H9 (cell line): ENCODE results near the gene STK11IP. TPM values are rescaled to one million over a fixed set of nuclear protein-coding genes. Genes with fewer than 3 reads are reported as not detected.

Experiments
- DNase-seq: peaks from one replicate; pipeline ENCODE4 v3.0.0-alpha.2; 2017
- H2AFZ ChIP-seq: one replicate; pipeline ENCODE4 v1.6.1; 2013; ENCODE audit warnings: mild to moderate bottlenecking, low read length, control low read depth, moderate library complexity
- H2AK5ac ChIP-seq: 2 replicates; pipeline ENCODE4 v1.6.1; 2013; ENCODE audit warnings: low read length, control low read depth, mixed read lengths; ENCODE audit not compliant: insufficient read length
- H2BK120ac ChIP-seq: one replicate; pipeline ENCODE4 v1.6.1; 2013; ENCODE audit warnings: low read depth, mild to moderate bottlenecking, low read length, control low read depth, inconsistent platforms; ENCODE audit not compliant: poor library complexity, severe bottlenecking
- H2BK12ac ChIP-seq: 2 replicates; pipeline ENCODE4 v1.6.1; 2013; ENCODE audit warnings: low read length, control low read depth, mixed read lengths, low read depth; ENCODE audit not compliant: insufficient read length
- H2BK15ac ChIP-seq: 2 replicates; pipeline ENCODE4 v1.6.1; 2013; ENCODE audit warnings: low read depth, low read length, control low read depth
- H2BK20ac ChIP-seq: one replicate; pipeline ENCODE4 v1.6.1; 2013; ENCODE audit warnings: low read depth, mild to moderate bottlenecking, low read length, control low read depth, inconsistent platforms; ENCODE audit not compliant: poor library complexity, severe bottlenecking
- H2BK5ac ChIP-seq: 2 replicates; pipeline ENCODE4 v1.6.1; 2013; ENCODE audit warnings: low read length, control low read depth, mixed read lengths; ENCODE audit not compliant: insufficient read length
- H3K14ac ChIP-seq: 2 replicates; pipeline ENCODE4 v1.6.1; 2013; ENCODE audit warnings: low read length, control low read depth; ENCODE audit not compliant: insufficient read depth
- H3K18ac ChIP-seq: 2 replicates; pipeline ENCODE4 v1.6.1; 2013; ENCODE audit warnings: low read depth, mild to moderate bottlenecking, mixed read lengths, low read length, control low read depth; ENCODE audit not compliant: insufficient read length
- H3K23ac ChIP-seq: 2 replicates; pipeline ENCODE4 v1.6.1; 2013; ENCODE audit warnings: low read length, control low read depth, mixed read lengths, low read depth; ENCODE audit not compliant: insufficient read length
- H3K23me2 ChIP-seq: 2 replicates; pipeline ENCODE4 v1.6.1; 2013; ENCODE audit warnings: low read depth, mild to moderate bottlenecking, mixed read lengths, low read length, control low read depth; ENCODE audit not compliant: insufficient read length, poor library complexity, severe bottlenecking
- H3K27ac ChIP-seq: 2 replicates; pipeline ENCODE4 v1.5.1; 2013; ENCODE audit warnings: low read length, control low read depth, mixed read lengths, low read depth; ENCODE audit not compliant: insufficient read length
- H3K27me3 ChIP-seq: 2 replicates; pipeline ENCODE4 v1.6.1; 2013; ENCODE audit warnings: low read length, control low read depth, inconsistent platforms; ENCODE audit not compliant: insufficient read depth
- H3K4ac ChIP-seq: 2 replicates; pipeline ENCODE4 v1.6.1; 2013; ENCODE audit warnings: low read depth, mild to moderate bottlenecking, control low read depth, inconsistent platforms, low read length, moderate library complexity
- H3K4me1 ChIP-seq: 2 replicates; pipeline ENCODE4 v1.6.1; 2013; ENCODE audit warnings: low read length, control low read depth, inconsistent platforms; ENCODE audit not compliant: insufficient read depth
- H3K4me2 ChIP-seq: 2 replicates; pipeline ENCODE4 v1.6.1; 2013; ENCODE audit warnings: low read length, control low read depth, mixed read lengths; ENCODE audit not compliant: insufficient read length, insufficient read depth
- H3K56ac ChIP-seq: 2 replicates; pipeline ENCODE4 v1.6.1; 2013; ENCODE audit warnings: low read depth, mild to moderate bottlenecking, mixed read lengths, low read length, control low read depth; ENCODE audit not compliant: insufficient read length
- H3K79me1 ChIP-seq: 2 replicates; pipeline ENCODE4 v1.6.1; 2013; ENCODE audit warnings: low read depth, mild to moderate bottlenecking, moderate library complexity, low read length, control low read depth, inconsistent platforms; ENCODE audit not compliant: insufficient read depth, poor library complexity, severe bottlenecking
- H3K79me2 ChIP-seq: 2 replicates; pipeline ENCODE4 v1.6.1; 2013; ENCODE audit warnings: low read length, control low read depth, inconsistent platforms; ENCODE audit not compliant: insufficient read depth
- H3K9ac ChIP-seq: 2 replicates; pipeline ENCODE4 v1.6.1; 2013; ENCODE audit warnings: low read length, control low read depth, mixed read lengths; ENCODE audit not compliant: insufficient read length; ENCODE audit errors: extremely low read depth
- H3K9me3 ChIP-seq: one replicate; pipeline ENCODE4 v1.6.1; 2013; ENCODE audit warnings: low read depth, low read length, inconsistent platforms; ENCODE audit not compliant: control insufficient read depth
- H3T11ph ChIP-seq: one replicate; pipeline ENCODE4 v1.6.1; 2013; ENCODE audit warnings: mild to moderate bottlenecking, low read length, control low read depth, inconsistent platforms
- H4K20me1 ChIP-seq: one replicate; pipeline ENCODE4 v1.6.1; 2013; ENCODE audit not compliant: control insufficient read depth, insufficient read length, insufficient read depth
- H4K5ac ChIP-seq: 2 replicates; pipeline ENCODE4 v1.6.1; 2013; ENCODE audit warnings: low read depth, mild to moderate bottlenecking, mixed read lengths, low read length, control low read depth; ENCODE audit not compliant: insufficient read length
- H4K8ac ChIP-seq: replicated peaks from 2 replicates; pipeline ENCODE4 v1.6.1; 2013; ENCODE audit warnings: low read length, control low read depth, mixed read lengths, low read depth; ENCODE audit not compliant: insufficient read length
- H4K91ac ChIP-seq: 2 replicates; pipeline ENCODE4 v1.6.1; 2013; ENCODE audit warnings: low read depth, mild to moderate bottlenecking, moderate library complexity, mixed read lengths, low read length, control low read depth; ENCODE audit not compliant: insufficient read length
- H3K27ac Mint-ChIP-seq, 3 experiments: 2 replicates in 2 of 3; 3 replicates in 1 of 3; pipeline ENCODE4 v1.8.0; 2020 to 2021; ENCODE audit warnings: mixed read lengths in 3 of 3, mild to moderate bottlenecking in 1 of 3, moderate library complexity in 1 of 3
- H3K27me3 Mint-ChIP-seq: 2 replicates; pipeline ENCODE4 v1.8.0; 2021; ENCODE audit warnings: low read depth, mild to moderate bottlenecking, moderate library complexity, mixed read lengths
- H3K36me3 Mint-ChIP-seq, 3 experiments: 2 replicates in 2 of 3; 3 replicates in 1 of 3; pipeline ENCODE4 v1.8.0; 2020 to 2021; ENCODE audit warnings: low read depth in 3 of 3, mixed read lengths in 3 of 3; ENCODE audit not compliant: insufficient read depth in 1 of 3
- H3K4me1 Mint-ChIP-seq, 2 experiments: 2 replicates each; pipeline ENCODE4 v1.8.0; 2020; ENCODE audit warnings: mixed read lengths in 2 of 2
- H3K4me3 Mint-ChIP-seq, 2 experiments: 2 replicates in 1 of 2; 3 replicates in 1 of 2; pipeline ENCODE4 v1.8.0; 2020 to 2021; ENCODE audit warnings: mild to moderate bottlenecking in 2 of 2, mixed read lengths in 2 of 2, moderate library complexity in 1 of 2
- H3K9me3 Mint-ChIP-seq, 2 experiments: 2 replicates in 1 of 2; 3 replicates in 1 of 2; pipeline ENCODE4 v1.8.0; 2020; ENCODE audit warnings: mild to moderate bottlenecking in 2 of 2, mixed read lengths in 2 of 2, moderate library complexity in 1 of 2
- CTCF ChIP-seq: fragments of 200-600 bp; sonication (generic); conservative IDR thresholded peaks from 3 replicates; pipeline ENCODE4 v1.8.0; 2021; ENCODE audit warnings: antibody characterized with exemption, mild to moderate bottlenecking
- WGBS: extraction: QIAGEN DNeasy Blood & Tissue Kit; methylation state at CpG from one replicate; pipeline ENCODE4 v1.1.7; 2013; ENCODE audit warnings: missing lambda C conversion rate, low lambda C conversion rate, mixed read lengths; ENCODE audit not compliant: insufficient read length; ENCODE audit errors: extremely low coverage; 5-methylcytosine and 5-hydroxymethylcytosine counted together
- total RNA-seq: library from RNA; stranded (reverse); gene quantifications from 2 replicates; pipeline ENCODE4 v1.2.1, GENCODE V29; 2021

The STK11IP gene
- total RNA-seq, 1 experiment from 2014 or later: 31.1 TPM

- Histone ChIP-seq H3K9ac (no peak overlapping the region), H3K79me1 (no peaks in the 10 kb centered on the region), H3K56ac (no peak overlapping the region), H3K23ac (no peak overlapping the region), H4K20me1 (no peaks in the 10 kb centered on the region), H3K23me2 (no peaks in the 10 kb centered on the region), H4K5ac (no peak overlapping the region), H3K14ac (no peak overlapping the region), H3T11ph (no peak overlapping the region), H2AK5ac (no peak overlapping the region), H3K27me3 (no peaks in the 10 kb centered on the region), H2BK20ac (no peak overlapping the region), H3K27ac (no peak overlapping the region), H3K4me2 (no peak overlapping the region), H3K18ac (no peak overlapping the region), H2BK5ac (no peak overlapping the region), H2BK120ac (no peak overlapping the region), H2AFZ (no peak overlapping the region), H4K91ac (no peak overlapping the region), H3K79me2 (no peaks in the 10 kb centered on the region), H2BK15ac (no peak overlapping the region), H3K9me3 (no peaks in the 10 kb centered on the region), H4K8ac (no peak overlapping the region), H2BK12ac (no peak overlapping the region), H3K4ac (no peak overlapping the region), H3K4me1 (no peaks in the 10 kb centered on the region)
- Mint-ChIP-seq H3K4me1 (peaks cover 2 to 3% of the 10 kb centered on the region in 2 experiments; a peak in 2 of 4 replicates), H3K9me3 (no peaks in the 10 kb centered on the region), H3K36me3 (peaks cover 4 to 32% (median 17%) of the 10 kb centered on the region in 3 experiments; a peak in 6 of 7 replicates), H3K4me3 (no peak overlapping the region), H3K27me3 (no peaks in the 10 kb centered on the region), H3K27ac (peak overlapping the region in 2 of 3 experiments; percentile 72 to 87; a peak in 5 of 7 replicates)
- no peak for TF ChIP-seq CTCF
- DNase-seq: no peak
- no CpG with 5 or more reads among the region's 15 CpGs for WGBS
Measured at GRCh38 chr2:219612577-219613286, 15.1 kb downstream of the STK11IP start.
